PFSK-1 (cell line): ENCODE data around the gene DHRS12.

Experiments used
- POLR2AphosphoS5 ChIP-seq: IDR thresholded peaks from 2 replicates; pipeline ENCODE4 v1.6.1; 2012; ENCODE audit warnings: low read depth, mild to moderate bottlenecking, control low read depth, low read length, moderate library complexity
- REST ChIP-seq, 2 experiments: IDR thresholded peaks; 2 replicates each; pipeline versions ENCODE4 v1.6.1 to v1.8.0; 2011 to 2012; ENCODE audit warnings: low read depth in 2 of 2, low read length in 2 of 2, control low read depth in 1 of 2, inconsistent platforms in 1 of 2, mild to moderate bottlenecking in 1 of 2, moderate library complexity in 1 of 2; ENCODE audit not compliant: insufficient read depth in 1 of 2
- TAF1 ChIP-seq: IDR thresholded peaks from 2 replicates; pipeline ENCODE4 v1.6.1; 2012; ENCODE audit warnings: low read length, control low read depth, borderline replicate concordance; ENCODE audit not compliant: insufficient read depth

- TF ChIP-seq POLR2AphosphoS5 (no peak), REST (IDR thresholded peaks at IDR 0.05; ENCODE audit: insufficient read depth in 1 of 2, low read depth in 2 of 2, low read length in 2 of 2) (no peak), TAF1 (no peak)
Observed at GRCh38 chr13:51771418-51772104, 32.4 kb downstream of the DHRS12 start.
